ENCODE measurements around the gene URB1.
"Not testable (repeated sequence)": the region's sequence is repeated elsewhere in the genome, so short reads cannot be mapped to it uniquely, and the experiment has no call there.

URB1 gene

GRCh38 chr21:32392880-32393676, at the start of gene URB1:
Gene URB1, minus strand, starts transcription at chr21:32393012. Its CDS starts 102 bp downstream, at chr21:32392910.
- TF ChIP-seq CTCF (IDR thresholded peaks at IDR 0.05; ENCODE audit: insufficient read depth, low read length, poor library complexity, severe bottlenecking) (no peak), EZH2phosphoT487 (conservative IDR thresholded peaks at IDR 0.05; ENCODE audit: low read length) (no peak)
- Histone ChIP-seq H3K27ac (ENCODE audit: low read depth, low read length) (no peak within 1 kb of the TSS; the same call in 1 of the 2 replicates), H3K36me3 (ENCODE audit: low read length) (no peaks in the 10 kb centered on the region), H3K9me2 (replicated peaks; ENCODE audit: insufficient read depth, low read length) (no peaks in the 10 kb centered on the region), H3K9me3 (ENCODE audit: insufficient read depth, low read length) (no peaks in the 10 kb centered on the region), H3K9ac (ENCODE audit: low read length) (peak within 1 kb of the TSS; percentile 68), H3K4me2 (ENCODE audit: low read depth, low read length, poor library complexity, severe bottlenecking) (peak within 1 kb of the TSS; percentile 83), H3F3A (ENCODE audit: insufficient read depth) (no peaks in the 10 kb centered on the region), H2AFZ (ENCODE audit: low read depth, low read length, severe bottlenecking) (peak within 1 kb of the TSS; percentile 82), H3K79me2 (ENCODE audit: insufficient read depth, low read length) (peaks cover 39% of the 10 kb centered on the region), H3K4me3 (ENCODE audit: insufficient read depth, low read length, poor library complexity, severe bottlenecking) (peak within 1 kb of the TSS; percentile 63), H4K20me1 (ENCODE audit: low read depth, low read length) (no peaks in the 10 kb centered on the region), H3K27me3 (ENCODE audit: low read length) (no peaks in the 10 kb centered on the region)

- Histone ChIP-seq H3K4me3 (ENCODE audit: insufficient read depth, low read length, poor library complexity, severe bottlenecking) (no peak overlapping the region), H4K20me1 (ENCODE audit: low read depth, low read length) (no peaks in the 10 kb centered on the region), H3K9me2 (replicated peaks; ENCODE audit: insufficient read depth, low read length) (no peaks in the 10 kb centered on the region), H3K79me2 (ENCODE audit: insufficient read depth, low read length) (no peaks in the 10 kb centered on the region), H3K4me2 (ENCODE audit: low read depth, low read length, poor library complexity, severe bottlenecking) (no peak overlapping the region), H3K36me3 (ENCODE audit: low read length) (no peaks in the 10 kb centered on the region), H2AFZ (ENCODE audit: low read depth, low read length, severe bottlenecking) (no peak overlapping the region), H3F3A (ENCODE audit: insufficient read depth) (no peaks in the 10 kb centered on the region), H3K9ac (ENCODE audit: low read length) (no peak overlapping the region), H3K27me3 (ENCODE audit: low read length) (no peaks in the 10 kb centered on the region), H3K27ac (ENCODE audit: low read depth, low read length) (no peak overlapping the region), H3K9me3 (ENCODE audit: insufficient read depth, low read length) (no peaks in the 10 kb centered on the region)
- no peak for TF ChIP-seq CTCF (IDR thresholded peaks at IDR 0.05; ENCODE audit: insufficient read depth, low read length, poor library complexity, severe bottlenecking)
- TF ChIP-seq EZH2phosphoT487 (conservative IDR thresholded peaks at IDR 0.05; ENCODE audit: low read length), result no peak
Measured at GRCh38 chr21:32437729-32438128, 44.9 kb upstream of the URB1 start.

GRCh38 chr21:32432982-32433660, 40.3 kb upstream of the URB1 start:
- not testable (repeated sequence) for H3K36me3 ChIP-seq (ENCODE audit: low read length); H3F3A ChIP-seq (ENCODE audit: insufficient read depth); H3K4me3 ChIP-seq (ENCODE audit: insufficient read depth, low read length, poor library complexity, severe bottlenecking); H3K4me2 ChIP-seq (ENCODE audit: low read depth, low read length, poor library complexity, severe bottlenecking); H4K20me1 ChIP-seq (ENCODE audit: low read depth, low read length); H3K9me2 ChIP-seq (replicated peaks; ENCODE audit: insufficient read depth, low read length); H2AFZ ChIP-seq (ENCODE audit: low read depth, low read length, severe bottlenecking); H3K27ac ChIP-seq (ENCODE audit: low read depth, low read length); H3K79me2 ChIP-seq (ENCODE audit: insufficient read depth, low read length); H3K27me3 ChIP-seq (ENCODE audit: low read length); H3K9me3 ChIP-seq (ENCODE audit: insufficient read depth, low read length); H3K9ac ChIP-seq (ENCODE audit: low read length)
